GM20000 (cell line): ENCODE data around the gene AFP.

Source experiments
- DNase-seq: peaks from one replicate; pipeline ENCODE4 v3.0.0; 2012; ENCODE audit warnings: low spot score
- TF ChIP-seq, protein P1 (sequence below): IDR thresholded peaks from 2 replicates; pipeline ENCODE4 v1.5.1; 2012; ENCODE audit warnings: mild to moderate bottlenecking, control low read depth; ENCODE audit errors: extremely low read depth, missing control alignments

Gene AFP

DNA sequence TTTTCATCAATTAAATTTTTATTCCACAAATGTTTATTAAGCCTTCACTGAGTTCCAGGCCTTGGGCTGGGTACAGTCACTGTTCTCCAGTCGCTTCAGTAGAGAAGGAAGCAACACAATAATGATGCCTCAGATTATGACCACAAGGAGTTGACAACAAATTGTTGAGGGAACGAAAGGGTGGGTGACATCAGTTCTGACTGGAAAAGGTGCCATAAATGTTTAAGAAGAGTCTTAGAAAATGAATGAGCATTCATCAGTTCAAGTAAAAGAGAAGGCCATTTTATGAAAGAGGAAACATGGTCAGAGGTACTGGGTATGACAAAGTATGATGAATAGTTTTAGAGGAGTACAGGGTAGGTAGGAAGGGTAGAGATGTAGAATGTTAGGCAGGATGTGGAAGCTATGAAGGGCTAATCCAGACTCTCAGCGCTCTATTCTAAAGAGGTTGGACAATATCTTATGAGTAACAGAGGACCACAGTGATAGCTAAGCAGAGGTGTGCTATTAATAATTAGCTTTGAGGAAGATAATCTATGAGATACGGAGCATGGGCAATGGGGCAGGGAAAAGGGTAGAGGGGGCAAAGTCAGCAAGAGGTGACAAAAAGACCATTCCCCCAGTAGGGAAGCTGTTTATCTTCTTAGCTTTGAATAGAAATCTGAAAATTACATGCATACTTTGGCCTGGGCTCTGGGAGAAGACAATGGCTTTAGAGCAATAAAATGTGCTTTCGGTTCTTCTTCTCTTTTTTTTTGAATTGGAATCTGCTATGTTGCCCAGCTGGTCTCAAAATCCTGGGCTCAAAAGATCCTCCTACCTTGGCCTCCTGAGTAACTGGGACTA lies 20.4 kb downstream of the AFP start:
- TF ChIP-seq, protein P1, sequence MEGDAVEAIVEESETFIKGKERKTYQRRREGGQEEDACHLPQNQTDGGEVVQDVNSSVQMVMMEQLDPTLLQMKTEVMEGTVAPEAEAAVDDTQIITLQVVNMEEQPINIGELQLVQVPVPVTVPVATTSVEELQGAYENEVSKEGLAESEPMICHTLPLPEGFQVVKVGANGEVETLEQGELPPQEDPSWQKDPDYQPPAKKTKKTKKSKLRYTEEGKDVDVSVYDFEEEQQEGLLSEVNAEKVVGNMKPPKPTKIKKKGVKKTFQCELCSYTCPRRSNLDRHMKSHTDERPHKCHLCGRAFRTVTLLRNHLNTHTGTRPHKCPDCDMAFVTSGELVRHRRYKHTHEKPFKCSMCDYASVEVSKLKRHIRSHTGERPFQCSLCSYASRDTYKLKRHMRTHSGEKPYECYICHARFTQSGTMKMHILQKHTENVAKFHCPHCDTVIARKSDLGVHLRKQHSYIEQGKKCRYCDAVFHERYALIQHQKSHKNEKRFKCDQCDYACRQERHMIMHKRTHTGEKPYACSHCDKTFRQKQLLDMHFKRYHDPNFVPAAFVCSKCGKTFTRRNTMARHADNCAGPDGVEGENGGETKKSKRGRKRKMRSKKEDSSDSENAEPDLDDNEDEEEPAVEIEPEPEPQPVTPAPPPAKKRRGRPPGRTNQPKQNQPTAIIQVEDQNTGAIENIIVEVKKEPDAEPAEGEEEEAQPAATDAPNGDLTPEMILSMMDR, result no peak
- DNase-seq, result no peak

DNA sequence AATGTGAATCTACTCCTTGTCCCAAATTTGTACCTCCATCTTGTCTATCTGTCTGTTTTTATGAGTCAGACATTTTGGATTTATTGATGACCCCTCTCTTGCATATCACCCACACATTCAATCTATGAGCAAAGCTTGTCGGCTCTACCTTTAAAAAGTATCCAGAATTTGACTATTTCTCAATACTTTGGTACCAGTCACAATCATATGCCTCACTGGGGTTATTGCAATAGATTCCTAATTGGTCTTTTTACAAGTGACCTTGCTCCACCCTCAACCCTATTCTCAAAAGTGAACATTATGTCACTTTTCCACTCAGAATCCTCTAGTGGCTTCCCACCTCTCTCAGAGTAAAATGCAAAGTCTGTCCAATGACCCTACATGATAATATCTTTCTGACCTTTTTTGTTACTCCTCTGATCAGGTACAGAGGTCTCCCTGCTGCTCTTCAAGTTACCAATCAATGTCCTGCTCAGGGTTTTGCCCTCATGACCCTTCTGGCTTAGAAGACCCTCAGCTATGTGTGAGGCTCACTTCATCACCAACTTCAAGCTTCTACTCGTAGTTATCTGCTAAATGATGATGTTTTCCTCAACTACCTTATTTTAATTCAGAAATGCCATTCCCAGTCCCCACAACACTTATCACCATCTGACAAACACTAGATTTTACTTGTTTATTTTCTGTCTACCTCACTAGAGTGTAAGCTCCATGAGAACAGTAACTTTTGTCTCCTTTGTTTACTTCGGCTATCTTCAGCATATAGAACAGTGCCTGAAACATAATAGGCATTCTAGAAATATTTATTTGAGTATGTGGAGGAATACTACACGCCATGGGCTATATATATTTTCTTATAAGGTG lies 22.4 kb downstream of the AFP start:
- no peak for DNase-seq
- TF ChIP-seq, protein P1, result no peak

DNA sequence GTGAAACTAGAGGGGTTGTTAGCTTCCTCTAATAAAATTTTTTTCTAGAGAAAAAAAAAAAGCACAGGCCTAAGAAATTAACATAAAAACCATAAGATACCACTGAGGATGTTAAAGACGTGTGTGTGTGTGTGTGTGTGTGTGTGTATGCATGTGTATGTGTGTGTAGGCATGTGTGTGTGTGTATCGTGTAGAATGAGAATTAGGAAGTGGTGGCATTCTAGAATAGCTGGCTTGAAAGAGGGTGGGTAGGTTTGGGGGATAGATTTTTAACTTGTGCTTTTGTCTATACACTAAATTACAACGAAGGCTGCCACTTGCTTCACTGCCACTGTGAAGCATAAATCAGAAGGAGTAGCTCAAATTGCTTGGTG lies 23.0 kb downstream of the AFP start:
- no peak for DNase-seq
- TF ChIP-seq, protein P1, result no peak

DNA sequence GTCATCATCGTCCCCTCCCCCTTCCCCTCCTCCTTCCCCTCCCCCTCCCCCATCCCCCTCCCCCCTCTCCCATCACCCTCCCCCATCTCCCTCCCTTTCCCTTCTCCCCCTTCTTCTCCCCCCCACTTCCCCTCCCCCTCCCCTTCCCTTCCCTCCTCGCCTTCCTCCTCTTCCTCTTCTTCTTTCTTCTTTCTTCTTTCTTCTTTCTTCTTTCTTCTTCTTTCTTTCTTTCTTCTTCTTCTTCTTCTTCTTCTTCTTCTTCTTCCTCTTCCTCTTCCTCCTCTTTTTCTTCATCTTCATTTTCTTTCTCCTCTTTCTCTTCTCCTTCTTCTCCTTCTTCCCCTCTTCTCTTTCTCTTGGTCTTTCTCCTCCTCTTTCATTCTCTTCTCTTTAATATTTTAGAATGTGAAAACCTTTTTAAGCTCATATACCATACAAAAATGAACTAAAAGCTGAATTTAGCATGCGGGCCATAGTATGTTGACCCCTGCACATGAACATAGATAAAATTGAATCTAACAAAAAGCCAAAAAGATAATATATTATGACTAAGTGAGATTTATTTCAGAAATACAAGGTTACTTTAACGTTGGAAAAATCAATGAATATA lies 25.0 kb downstream of the AFP start:
- DNase-seq, result no peak

DNA sequence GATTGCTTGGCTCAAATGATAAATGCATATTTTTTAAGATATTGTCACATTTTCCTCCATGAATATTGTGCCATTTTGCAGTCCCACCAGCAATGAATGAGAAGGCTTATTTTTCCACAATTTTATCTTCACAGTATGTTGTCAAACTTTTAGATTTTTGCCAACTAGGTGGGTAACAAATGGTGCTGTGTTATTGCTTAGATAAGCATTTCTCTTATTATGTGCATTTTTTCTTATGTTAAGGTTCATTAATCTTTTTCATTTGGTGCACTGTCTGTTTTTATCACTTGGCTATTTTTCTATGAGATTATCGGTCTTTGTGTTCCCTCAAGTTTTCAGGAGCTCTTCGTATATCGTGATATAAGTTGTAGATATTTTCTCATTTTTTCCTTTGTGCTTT lies 32.1 kb downstream of the AFP start:
- no peak for DNase-seq
- TF ChIP-seq, protein P1, result no peak

More for the DNA sequence above, 25.0 kb downstream of the AFP start:
- TF ChIP-seq, protein P1, result no peak

DNA sequence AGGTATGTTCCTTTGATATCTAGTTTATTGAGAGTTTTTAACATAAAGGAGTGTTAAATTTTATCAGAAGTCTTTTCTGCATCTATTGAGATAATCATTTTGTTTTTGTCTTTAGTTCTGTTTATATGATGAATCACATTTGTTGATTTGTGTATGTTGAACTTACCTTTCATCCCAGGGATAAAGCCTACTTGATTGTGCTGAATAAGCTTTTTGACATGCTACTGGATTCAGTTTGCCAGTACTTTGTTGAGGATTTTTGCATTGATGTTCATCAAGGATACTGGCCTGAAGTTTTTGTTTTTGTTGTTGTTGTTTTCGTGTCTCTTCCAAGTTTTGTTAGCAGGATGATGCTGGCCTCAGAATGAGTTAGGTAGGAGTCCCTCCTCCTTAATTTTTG lies 34.7 kb downstream of the AFP start:
- TF ChIP-seq, protein P1, result no peak
- no peak for DNase-seq
